GM21737 (cell line): ENCODE data around the gene ZNF853.
"Not testable (repeated sequence)": the region's sequence is repeated elsewhere in the genome, so short reads cannot be mapped to it uniquely, and the experiment has no call there.

Experiments
- ATAC-seq: cut with Tn5 transposase; IDR thresholded peaks from one replicate; pipeline ENCODE4 v1.9.1; 2021; ENCODE audit warnings: mild to moderate bottlenecking, moderate library complexity; ENCODE audit not compliant: unreplicated experiment

ZNF853 gene

DNA sequence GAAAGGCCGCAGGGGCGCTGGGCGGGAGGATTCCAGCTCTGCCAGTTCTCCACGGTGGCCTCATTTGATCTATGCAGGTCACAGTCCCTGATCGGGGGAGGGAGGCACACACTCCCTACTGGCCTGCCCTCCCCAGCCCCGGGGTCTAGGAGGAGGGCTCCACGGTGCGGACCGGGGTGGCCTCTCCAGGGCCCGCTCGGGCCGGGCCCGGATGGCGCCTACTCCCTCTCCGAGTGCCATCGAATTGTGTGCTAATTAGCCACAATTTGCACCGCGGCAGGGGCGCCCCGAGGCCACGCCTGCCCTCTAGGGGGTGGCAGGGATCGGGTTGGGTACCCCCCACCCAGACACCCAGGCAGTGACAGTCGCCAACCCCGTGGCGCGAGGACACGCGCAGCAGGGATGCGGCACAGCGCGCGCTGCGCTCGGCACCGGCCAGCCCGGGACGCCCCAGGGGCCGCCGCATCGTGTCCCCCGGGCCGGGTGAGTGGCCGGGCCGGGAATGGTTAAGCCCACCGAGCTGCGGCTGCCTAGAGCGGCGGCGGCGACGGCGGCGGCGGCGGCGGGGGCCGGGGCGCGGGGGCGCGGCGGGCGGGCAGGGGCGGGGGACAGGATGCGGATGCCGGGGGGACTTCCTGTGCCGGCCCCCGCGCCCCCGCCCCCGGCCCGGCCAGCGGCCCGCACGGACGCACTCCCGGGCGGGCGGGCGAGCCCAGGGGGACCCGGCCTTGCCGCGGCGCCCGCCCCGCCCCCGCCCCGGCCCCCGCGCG, at the start of gene ZNF853:
Gene ZNF853, plus strand, starts transcription at position 658 of the 770 bp plus-strand sequence. CDS start 565 bp downstream, outside the sequence.
- no peak for ATAC-seq

DNA sequence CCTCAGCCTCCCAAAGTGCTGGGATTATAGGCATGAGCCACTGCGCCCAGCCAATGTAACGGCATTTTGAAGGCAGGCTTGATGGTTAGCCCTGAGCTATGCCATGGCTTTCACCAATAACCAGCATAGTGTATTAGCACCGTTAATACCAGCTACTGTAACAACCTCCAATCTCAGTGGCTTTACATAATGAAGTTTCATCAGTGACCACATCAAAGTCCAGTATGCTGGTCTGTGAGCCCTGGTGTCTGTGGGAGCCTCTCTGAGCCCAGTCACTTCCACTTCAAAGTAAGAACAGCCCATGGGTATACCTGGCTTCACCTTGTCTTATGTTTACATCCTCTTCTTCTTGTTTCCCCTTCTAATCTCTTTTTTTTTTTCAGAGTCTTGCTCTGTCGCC, 49.8 kb upstream of the ZNF853 start:
- no peak for ATAC-seq

DNA sequence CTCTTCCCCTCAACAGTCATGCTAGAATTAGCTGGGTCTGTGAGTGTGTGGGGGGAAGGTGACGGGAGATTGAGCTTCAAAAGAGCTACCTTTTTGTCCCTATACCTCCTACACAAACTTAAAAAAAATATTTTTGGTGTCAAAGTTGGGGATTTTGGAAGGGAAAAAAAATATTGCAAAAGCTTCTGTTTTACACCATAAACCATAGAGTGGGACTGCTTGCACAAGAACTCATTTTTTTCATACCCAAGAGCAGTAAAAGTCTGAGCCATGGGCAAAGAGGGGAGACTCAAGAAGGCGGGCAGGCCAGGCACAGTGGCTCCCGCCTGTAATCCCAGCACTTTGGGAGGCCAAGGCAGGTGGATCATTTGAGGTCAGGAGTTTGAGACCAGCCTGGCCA, 47.5 kb upstream of the ZNF853 start:
- no peak for ATAC-seq

GRCh38 chr7:6571160-6571779, 44.1 kb upstream of the ZNF853 start:
- ATAC-seq, result no peak

GRCh38 chr7:6575281-6576023, 40.0 kb upstream of the ZNF853 start:
- ATAC-seq, result no peak

- ATAC-seq, result no peak
Measured at GRCh38 chr7:6576024-6576866, 39.2 kb upstream of the ZNF853 start.

DNA sequence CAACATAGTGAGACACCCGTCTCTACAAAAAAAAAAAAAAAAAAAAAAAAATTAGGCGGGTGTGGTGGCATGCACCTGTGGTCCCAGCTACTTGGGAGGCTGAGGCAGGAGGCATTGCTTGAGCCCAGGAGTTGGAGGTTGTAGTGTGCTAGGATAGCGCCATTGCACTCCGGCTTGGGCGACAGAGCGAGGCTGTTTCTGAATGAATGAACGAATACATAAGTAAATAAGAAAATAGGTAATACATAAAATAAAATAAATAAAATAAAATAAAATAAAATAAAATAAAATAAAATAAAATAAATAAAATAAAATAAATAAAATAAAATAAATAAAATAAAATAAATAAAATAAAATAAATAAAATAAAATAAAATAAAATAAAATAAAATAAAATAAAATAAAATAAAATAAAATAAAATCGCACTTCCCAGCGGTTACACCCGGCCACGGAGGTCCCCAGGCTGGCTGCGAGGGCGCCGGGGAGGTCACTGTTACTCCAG, 38.5 kb upstream of the ZNF853 start:
- ATAC-seq, result not testable (repeated sequence)

- ATAC-seq, result peak; percentile 97
Measured at GRCh38 chr7:6577369-6578113, 37.9 kb upstream of the ZNF853 start, which contains the start of gene ZDHHC4. ZDHHC4 (plus strand) TSS chr7:6577454; CDS start chr7:6580562, 3,108 bp downstream.

GRCh38 chr7:6578114-6579084, 37.0 kb upstream of the ZNF853 start:
- no peak for ATAC-seq

GRCh38 chr7:6579446-6579845, 36.0 kb upstream of the ZNF853 start:
- no peak for ATAC-seq

- ATAC-seq, result not testable (repeated sequence)
Measured at GRCh38 chr7:6585746-6586432, 29.5 kb upstream of the ZNF853 start.

DNA sequence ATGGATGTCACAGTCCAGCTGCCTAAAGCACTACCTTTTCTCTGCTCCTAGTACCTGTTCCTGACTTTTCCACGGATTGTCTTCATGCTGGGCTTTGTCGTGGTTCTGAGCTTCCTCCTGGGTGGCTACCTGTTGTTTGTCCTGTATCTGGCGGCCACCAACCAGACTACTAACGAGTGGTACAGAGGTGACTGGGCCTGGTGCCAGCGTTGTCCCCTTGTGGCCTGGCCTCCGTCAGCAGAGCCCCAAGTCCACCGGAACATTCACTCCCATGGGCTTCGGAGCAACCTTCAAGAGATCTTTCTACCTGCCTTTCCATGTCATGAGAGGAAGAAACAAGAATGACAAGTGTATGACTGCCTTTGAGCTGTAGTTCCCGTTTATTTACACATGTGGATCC, 26.8 kb upstream of the ZNF853 start:
- ATAC-seq, result no peak

GRCh38 chr7:6589151-6589828, 26.1 kb upstream of the ZNF853 start:
- ATAC-seq, result no peak

- peak; percentile 83 for ATAC-seq
Measured at GRCh38 chr7:6589829-6590644, 25.4 kb upstream of the ZNF853 start, which contains the start of gene INTS15. INTS15 (plus strand) TSS chr7:6590021; CDS start chr7:6590284, 263 bp downstream.

- peak; percentile 26 for ATAC-seq
Measured at GRCh38 chr7:6590645-6591110, 24.7 kb upstream of the ZNF853 start.

DNA sequence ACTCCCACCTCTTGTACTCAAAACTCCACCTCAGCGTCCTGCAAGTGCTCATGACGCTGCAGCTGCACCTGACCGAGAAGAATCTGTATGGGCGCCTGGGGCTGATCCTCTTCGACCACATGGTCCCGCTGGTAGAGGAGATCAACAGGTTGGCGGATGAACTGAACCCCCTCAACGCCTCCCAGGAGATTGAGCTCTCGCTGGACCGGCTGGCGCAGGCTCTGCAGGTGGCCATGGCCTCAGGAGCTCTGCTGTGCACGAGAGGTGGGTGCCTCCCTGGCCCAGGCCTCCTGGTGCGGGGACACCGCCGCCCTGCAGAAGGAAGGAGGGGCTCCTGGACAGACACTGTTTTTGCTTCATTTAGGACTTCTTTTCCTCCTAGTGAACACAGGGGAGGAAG, 15.3 kb upstream of the ZNF853 start:
- no peak for ATAC-seq
